GM21619 (cell line): ENCODE measurements around the gene SENP6.
"Not testable (repeated sequence)": the region's sequence is repeated elsewhere in the genome, so short reads cannot be mapped to it uniquely, and the experiment has no call there.

Experiments used
- ATAC-seq: cut with Tn5 transposase; IDR thresholded peaks from one replicate; pipeline ENCODE4 v1.9.1; 2021; ENCODE audit not compliant: unreplicated experiment

SENP6 gene

GRCh38 chr6:75642311-75642710, 40.6 kb downstream of the SENP6 start:
- no peak for ATAC-seq

- no peak for ATAC-seq
These were observed 41.5 kb downstream of the SENP6 start for GRCh38 chr6:75643173-75643572.

- ATAC-seq: peak; percentile 79
These were observed 54.8 kb downstream of the SENP6 start for GRCh38 chr6:75656479-75656878.

- ATAC-seq: no peak
These were observed 55.6 kb downstream of the SENP6 start for GRCh38 chr6:75657327-75657726.

- ATAC-seq: no peak
These were observed 64.9 kb downstream of the SENP6 start for GRCh38 chr6:75666592-75666991.

- no peak for ATAC-seq
These were observed 72.2 kb downstream of the SENP6 start for GRCh38 chr6:75673884-75674283.

GRCh38 chr6:75676377-75676776, 74.7 kb downstream of the SENP6 start:
- no peak for ATAC-seq

- ATAC-seq: not testable (repeated sequence)
These were observed 80.9 kb downstream of the SENP6 start for GRCh38 chr6:75682548-75682947.

GRCh38 chr6:75683005-75683404, 81.3 kb downstream of the SENP6 start:
- ATAC-seq: not testable (repeated sequence)

- not testable (repeated sequence) for ATAC-seq
These were observed 85.9 kb downstream of the SENP6 start for GRCh38 chr6:75687535-75687934.

- not testable (repeated sequence) for ATAC-seq
These were observed 86.3 kb downstream of the SENP6 start for GRCh38 chr6:75687937-75688336.

GRCh38 chr6:75689576-75689975, 87.9 kb downstream of the SENP6 start:
- ATAC-seq: no peak

- no peak for ATAC-seq
These were observed 89.3 kb downstream of the SENP6 start for GRCh38 chr6:75691012-75691411.

GRCh38 chr6:75693534-75693933, 91.9 kb downstream of the SENP6 start:
- ATAC-seq: no peak

GRCh38 chr6:75694406-75694805, 92.7 kb downstream of the SENP6 start:
- no peak for ATAC-seq

- not testable (repeated sequence) for ATAC-seq
These were observed 106.7 kb downstream of the SENP6 start for GRCh38 chr6:75708334-75708733.

GRCh38 chr6:75711173-75711572, 109.5 kb downstream of the SENP6 start:
- ATAC-seq: no peak

- ATAC-seq: no peak
These were observed 117.5 kb downstream of the SENP6 start for GRCh38 chr6:75719133-75719532.

- no peak for ATAC-seq
These were observed 121.7 kb downstream of the SENP6 start for GRCh38 chr6:75723382-75723781.

GRCh38 chr6:75727206-75727605, 125.5 kb downstream of the SENP6 start:
- no peak for ATAC-seq

- ATAC-seq: not testable (repeated sequence)
These were observed 129.3 kb downstream of the SENP6 start for GRCh38 chr6:75731029-75731428.

GRCh38 chr6:75735491-75736186, 134.0 kb downstream of the SENP6 start:
- ATAC-seq: peak; percentile 93

- no peak for ATAC-seq
These were observed 142.3 kb downstream of the SENP6 start for GRCh38 chr6:75743971-75744370.
